H9 (cell line): Measurements from ENCODE around the gene AP2S1. TPM values are rescaled to one million over a fixed set of nuclear protein-coding genes. Genes with fewer than 3 reads are reported as not detected.

Experiments used
- DNase-seq: peaks from one replicate; pipeline ENCODE4 v3.0.0-alpha.2; 2017
- H2AFZ ChIP-seq: one replicate; pipeline ENCODE4 v1.6.1; 2013; ENCODE audit warnings: mild to moderate bottlenecking, low read length, control low read depth, moderate library complexity
- H2AK5ac ChIP-seq: 2 replicates; pipeline ENCODE4 v1.6.1; 2013; ENCODE audit warnings: low read length, control low read depth, mixed read lengths; ENCODE audit not compliant: insufficient read length
- H2BK120ac ChIP-seq: one replicate; pipeline ENCODE4 v1.6.1; 2013; ENCODE audit warnings: low read depth, mild to moderate bottlenecking, low read length, control low read depth, inconsistent platforms; ENCODE audit not compliant: poor library complexity, severe bottlenecking
- H2BK12ac ChIP-seq: 2 replicates; pipeline ENCODE4 v1.6.1; 2013; ENCODE audit warnings: low read length, control low read depth, mixed read lengths, low read depth; ENCODE audit not compliant: insufficient read length
- H2BK15ac ChIP-seq: 2 replicates; pipeline ENCODE4 v1.6.1; 2013; ENCODE audit warnings: low read depth, low read length, control low read depth
- H2BK20ac ChIP-seq: one replicate; pipeline ENCODE4 v1.6.1; 2013; ENCODE audit warnings: low read depth, mild to moderate bottlenecking, low read length, control low read depth, inconsistent platforms; ENCODE audit not compliant: poor library complexity, severe bottlenecking
- H2BK5ac ChIP-seq: 2 replicates; pipeline ENCODE4 v1.6.1; 2013; ENCODE audit warnings: low read length, control low read depth, mixed read lengths; ENCODE audit not compliant: insufficient read length
- H3K14ac ChIP-seq: 2 replicates; pipeline ENCODE4 v1.6.1; 2013; ENCODE audit warnings: low read length, control low read depth; ENCODE audit not compliant: insufficient read depth
- H3K18ac ChIP-seq: 2 replicates; pipeline ENCODE4 v1.6.1; 2013; ENCODE audit warnings: low read depth, mild to moderate bottlenecking, mixed read lengths, low read length, control low read depth; ENCODE audit not compliant: insufficient read length
- H3K23ac ChIP-seq: 2 replicates; pipeline ENCODE4 v1.6.1; 2013; ENCODE audit warnings: low read length, control low read depth, mixed read lengths, low read depth; ENCODE audit not compliant: insufficient read length
- H3K23me2 ChIP-seq: 2 replicates; pipeline ENCODE4 v1.6.1; 2013; ENCODE audit warnings: low read depth, mild to moderate bottlenecking, mixed read lengths, low read length, control low read depth; ENCODE audit not compliant: insufficient read length, poor library complexity, severe bottlenecking
- H3K27ac ChIP-seq: 2 replicates; pipeline ENCODE4 v1.5.1; 2013; ENCODE audit warnings: low read length, control low read depth, mixed read lengths, low read depth; ENCODE audit not compliant: insufficient read length
- H3K27me3 ChIP-seq: 2 replicates; pipeline ENCODE4 v1.6.1; 2013; ENCODE audit warnings: low read length, control low read depth, inconsistent platforms; ENCODE audit not compliant: insufficient read depth
- H3K4ac ChIP-seq: 2 replicates; pipeline ENCODE4 v1.6.1; 2013; ENCODE audit warnings: low read depth, mild to moderate bottlenecking, control low read depth, inconsistent platforms, low read length, moderate library complexity
- H3K4me1 ChIP-seq: 2 replicates; pipeline ENCODE4 v1.6.1; 2013; ENCODE audit warnings: low read length, control low read depth, inconsistent platforms; ENCODE audit not compliant: insufficient read depth
- H3K4me2 ChIP-seq: 2 replicates; pipeline ENCODE4 v1.6.1; 2013; ENCODE audit warnings: low read length, control low read depth, mixed read lengths; ENCODE audit not compliant: insufficient read length, insufficient read depth
- H3K56ac ChIP-seq: 2 replicates; pipeline ENCODE4 v1.6.1; 2013; ENCODE audit warnings: low read depth, mild to moderate bottlenecking, mixed read lengths, low read length, control low read depth; ENCODE audit not compliant: insufficient read length
- H3K79me1 ChIP-seq: 2 replicates; pipeline ENCODE4 v1.6.1; 2013; ENCODE audit warnings: low read depth, mild to moderate bottlenecking, moderate library complexity, low read length, control low read depth, inconsistent platforms; ENCODE audit not compliant: insufficient read depth, poor library complexity, severe bottlenecking
- H3K79me2 ChIP-seq: 2 replicates; pipeline ENCODE4 v1.6.1; 2013; ENCODE audit warnings: low read length, control low read depth, inconsistent platforms; ENCODE audit not compliant: insufficient read depth
- H3K9ac ChIP-seq: 2 replicates; pipeline ENCODE4 v1.6.1; 2013; ENCODE audit warnings: low read length, control low read depth, mixed read lengths; ENCODE audit not compliant: insufficient read length; ENCODE audit errors: extremely low read depth
- H3K9me3 ChIP-seq: one replicate; pipeline ENCODE4 v1.6.1; 2013; ENCODE audit warnings: low read depth, low read length, inconsistent platforms; ENCODE audit not compliant: control insufficient read depth
- H3T11ph ChIP-seq: one replicate; pipeline ENCODE4 v1.6.1; 2013; ENCODE audit warnings: mild to moderate bottlenecking, low read length, control low read depth, inconsistent platforms
- H4K20me1 ChIP-seq: one replicate; pipeline ENCODE4 v1.6.1; 2013; ENCODE audit not compliant: control insufficient read depth, insufficient read length, insufficient read depth
- H4K5ac ChIP-seq: 2 replicates; pipeline ENCODE4 v1.6.1; 2013; ENCODE audit warnings: low read depth, mild to moderate bottlenecking, mixed read lengths, low read length, control low read depth; ENCODE audit not compliant: insufficient read length
- H4K8ac ChIP-seq: replicated peaks from 2 replicates; pipeline ENCODE4 v1.6.1; 2013; ENCODE audit warnings: low read length, control low read depth, mixed read lengths, low read depth; ENCODE audit not compliant: insufficient read length
- H4K91ac ChIP-seq: 2 replicates; pipeline ENCODE4 v1.6.1; 2013; ENCODE audit warnings: low read depth, mild to moderate bottlenecking, moderate library complexity, mixed read lengths, low read length, control low read depth; ENCODE audit not compliant: insufficient read length
- H3K27ac Mint-ChIP-seq, 3 experiments: 2 replicates in 2 of 3; 3 replicates in 1 of 3; pipeline ENCODE4 v1.8.0; 2020 to 2021; ENCODE audit warnings: mixed read lengths in 3 of 3, mild to moderate bottlenecking in 1 of 3, moderate library complexity in 1 of 3
- H3K27me3 Mint-ChIP-seq: 2 replicates; pipeline ENCODE4 v1.8.0; 2021; ENCODE audit warnings: low read depth, mild to moderate bottlenecking, moderate library complexity, mixed read lengths
- H3K36me3 Mint-ChIP-seq, 3 experiments: 2 replicates in 2 of 3; 3 replicates in 1 of 3; pipeline ENCODE4 v1.8.0; 2020 to 2021; ENCODE audit warnings: low read depth in 3 of 3, mixed read lengths in 3 of 3; ENCODE audit not compliant: insufficient read depth in 1 of 3
- H3K4me1 Mint-ChIP-seq, 2 experiments: 2 replicates each; pipeline ENCODE4 v1.8.0; 2020; ENCODE audit warnings: mixed read lengths in 2 of 2
- H3K4me3 Mint-ChIP-seq, 2 experiments: 2 replicates in 1 of 2; 3 replicates in 1 of 2; pipeline ENCODE4 v1.8.0; 2020 to 2021; ENCODE audit warnings: mild to moderate bottlenecking in 2 of 2, mixed read lengths in 2 of 2, moderate library complexity in 1 of 2
- H3K9me3 Mint-ChIP-seq, 2 experiments: 2 replicates in 1 of 2; 3 replicates in 1 of 2; pipeline ENCODE4 v1.8.0; 2020; ENCODE audit warnings: mild to moderate bottlenecking in 2 of 2, mixed read lengths in 2 of 2, moderate library complexity in 1 of 2
- WGBS: extraction: QIAGEN DNeasy Blood & Tissue Kit; methylation state at CpG from one replicate; pipeline ENCODE4 v1.1.7; 2013; ENCODE audit warnings: missing lambda C conversion rate, low lambda C conversion rate, mixed read lengths; ENCODE audit not compliant: insufficient read length; ENCODE audit errors: extremely low coverage; 5-methylcytosine and 5-hydroxymethylcytosine counted together
- total RNA-seq: library from RNA; stranded (reverse); gene quantifications from 2 replicates; pipeline ENCODE4 v1.2.1, GENCODE V29; 2021
- TF ChIP-seq, protein P1 (sequence below): fragments of 200-600 bp; sonication (generic); conservative IDR thresholded peaks from 3 replicates; pipeline ENCODE4 v1.8.0; 2021; ENCODE audit warnings: antibody characterized with exemption, mild to moderate bottlenecking

AP2S1 gene
- total RNA-seq, 1 experiment from 2014 or later: 193 TPM

DNA sequence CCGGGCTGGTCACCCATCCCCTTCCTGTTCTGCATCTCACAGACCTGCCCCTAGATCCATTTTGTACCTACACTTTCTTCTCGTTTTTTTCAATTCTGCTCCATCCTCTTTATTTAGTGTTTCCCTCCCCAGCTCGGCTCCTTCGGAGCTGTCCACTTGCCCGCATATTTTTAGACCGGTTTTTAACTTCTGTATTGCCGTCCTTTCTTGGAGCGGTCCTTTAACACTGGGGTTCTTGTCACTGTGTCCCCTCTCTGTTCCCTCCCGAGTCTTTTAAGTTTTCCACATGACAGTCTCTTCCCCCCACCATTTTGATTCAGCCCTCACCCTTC lies 11.8 kb upstream of the AP2S1 start:
- Histone ChIP-seq H4K20me1 (peaks cover 2% of the 10 kb centered on the region), H2BK15ac (no peak overlapping the region), H4K5ac (no peak overlapping the region), H3K56ac (no peak overlapping the region), H2BK5ac (no peak overlapping the region), H3T11ph (no peak overlapping the region), H3K9me3 (no peaks in the 10 kb centered on the region), H2AFZ (no peak overlapping the region), H3K79me1 (no peaks in the 10 kb centered on the region), H3K4me1 (peaks cover 3% of the 10 kb centered on the region; the same call in 1 of the 2 replicates), H3K18ac (no peak overlapping the region), H3K27ac (no peak overlapping the region), H3K4me2 (peak overlapping the region; percentile 99), H3K14ac (no peak overlapping the region), H3K9ac (no peak overlapping the region), H4K8ac (no peak overlapping the region), H4K91ac (no peak overlapping the region), H2AK5ac (no peak overlapping the region), H2BK12ac (no peak overlapping the region), H2BK20ac (no peak overlapping the region), H2BK120ac (no peak overlapping the region), H3K79me2 (peaks cover 48% of the 10 kb centered on the region), H3K23ac (no peak overlapping the region), H3K27me3 (no peaks in the 10 kb centered on the region), H3K23me2 (peaks cover 26% of the 10 kb centered on the region), H3K4ac (no peak overlapping the region)
- TF ChIP-seq, protein P1, sequence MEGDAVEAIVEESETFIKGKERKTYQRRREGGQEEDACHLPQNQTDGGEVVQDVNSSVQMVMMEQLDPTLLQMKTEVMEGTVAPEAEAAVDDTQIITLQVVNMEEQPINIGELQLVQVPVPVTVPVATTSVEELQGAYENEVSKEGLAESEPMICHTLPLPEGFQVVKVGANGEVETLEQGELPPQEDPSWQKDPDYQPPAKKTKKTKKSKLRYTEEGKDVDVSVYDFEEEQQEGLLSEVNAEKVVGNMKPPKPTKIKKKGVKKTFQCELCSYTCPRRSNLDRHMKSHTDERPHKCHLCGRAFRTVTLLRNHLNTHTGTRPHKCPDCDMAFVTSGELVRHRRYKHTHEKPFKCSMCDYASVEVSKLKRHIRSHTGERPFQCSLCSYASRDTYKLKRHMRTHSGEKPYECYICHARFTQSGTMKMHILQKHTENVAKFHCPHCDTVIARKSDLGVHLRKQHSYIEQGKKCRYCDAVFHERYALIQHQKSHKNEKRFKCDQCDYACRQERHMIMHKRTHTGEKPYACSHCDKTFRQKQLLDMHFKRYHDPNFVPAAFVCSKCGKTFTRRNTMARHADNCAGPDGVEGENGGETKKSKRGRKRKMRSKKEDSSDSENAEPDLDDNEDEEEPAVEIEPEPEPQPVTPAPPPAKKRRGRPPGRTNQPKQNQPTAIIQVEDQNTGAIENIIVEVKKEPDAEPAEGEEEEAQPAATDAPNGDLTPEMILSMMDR: no peak
- no peak overlapping the region for H3K4me3 Mint-ChIP-seq
- WGBS: no CpG with 5 or more reads among the region's 9 CpGs
- H3K36me3 Mint-ChIP-seq: peaks cover 3 to 8% (median 7%) of the 10 kb centered on the region in 3 experiments; a peak in 6 of 7 replicates
- H3K27ac Mint-ChIP-seq: no peak overlapping the region
- H3K9me3 Mint-ChIP-seq: no peaks in the 10 kb centered on the region
- DNase-seq: no peak
- no peaks in the 10 kb centered on the region for H3K27me3 Mint-ChIP-seq
- H3K4me1 Mint-ChIP-seq: peaks cover 14% of the 10 kb centered on the region in 2 experiments
